ENCODE data around the gene TAF1A. TPM values are rescaled to one million over a fixed set of nuclear protein-coding genes. Genes with fewer than 3 reads are reported as not detected.

The TAF1A gene
- total and polyA plus RNA-seq, 4 donors = 1.8 to 13.7 (median 5.1) TPM

DNA sequence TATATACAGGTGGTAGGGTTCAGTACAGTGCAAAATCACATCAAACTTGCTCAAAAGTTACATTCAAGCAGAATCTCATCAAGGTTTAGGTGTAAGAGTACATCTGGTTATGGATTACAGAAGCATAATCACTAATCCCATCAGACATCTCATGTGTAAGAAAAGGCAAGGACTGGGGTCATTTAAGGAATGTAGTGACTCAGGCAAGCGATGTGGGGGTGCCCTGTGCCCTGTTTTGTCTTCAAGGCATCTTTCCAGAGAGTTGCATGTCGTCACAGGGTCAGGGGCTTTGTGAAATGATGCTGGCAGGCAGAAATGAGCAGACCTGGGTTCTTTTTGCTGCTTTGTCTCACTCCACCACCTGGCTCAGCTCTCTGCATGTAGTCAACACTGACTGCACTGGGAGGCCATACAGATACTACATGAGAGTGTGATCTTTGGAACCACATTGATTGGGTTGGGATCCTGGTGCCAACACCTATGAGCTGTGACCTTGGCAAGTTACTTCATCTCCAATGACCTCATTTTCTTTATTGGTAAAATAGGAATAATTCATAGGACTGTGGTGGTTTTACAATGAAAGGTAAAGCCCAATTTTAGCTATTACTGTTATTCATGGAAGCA lies 33.6 kb downstream of the TAF1A start:
- TF ChIP-seq, protein P1, sequence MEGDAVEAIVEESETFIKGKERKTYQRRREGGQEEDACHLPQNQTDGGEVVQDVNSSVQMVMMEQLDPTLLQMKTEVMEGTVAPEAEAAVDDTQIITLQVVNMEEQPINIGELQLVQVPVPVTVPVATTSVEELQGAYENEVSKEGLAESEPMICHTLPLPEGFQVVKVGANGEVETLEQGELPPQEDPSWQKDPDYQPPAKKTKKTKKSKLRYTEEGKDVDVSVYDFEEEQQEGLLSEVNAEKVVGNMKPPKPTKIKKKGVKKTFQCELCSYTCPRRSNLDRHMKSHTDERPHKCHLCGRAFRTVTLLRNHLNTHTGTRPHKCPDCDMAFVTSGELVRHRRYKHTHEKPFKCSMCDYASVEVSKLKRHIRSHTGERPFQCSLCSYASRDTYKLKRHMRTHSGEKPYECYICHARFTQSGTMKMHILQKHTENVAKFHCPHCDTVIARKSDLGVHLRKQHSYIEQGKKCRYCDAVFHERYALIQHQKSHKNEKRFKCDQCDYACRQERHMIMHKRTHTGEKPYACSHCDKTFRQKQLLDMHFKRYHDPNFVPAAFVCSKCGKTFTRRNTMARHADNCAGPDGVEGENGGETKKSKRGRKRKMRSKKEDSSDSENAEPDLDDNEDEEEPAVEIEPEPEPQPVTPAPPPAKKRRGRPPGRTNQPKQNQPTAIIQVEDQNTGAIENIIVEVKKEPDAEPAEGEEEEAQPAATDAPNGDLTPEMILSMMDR (IDR thresholded peaks at IDR 0.05; ENCODE audit: control extremely low read depth, extremely low read depth) = no peak
- H3K4me1 ChIP-seq (ENCODE audit: control insufficient read depth in 5 of 5, insufficient read depth in 5 of 5, low read length in 5 of 5) = no peaks in the 10 kb centered on the region
- H3K36me3 ChIP-seq (ENCODE audit: control insufficient read depth in 4 of 4, insufficient read depth in 4 of 4, low read length in 4 of 4) = peaks cover 8 to 25% (median 15%) of the 10 kb centered on the region in 4 donors
- WGBS, 2 donors = 92 to 96% methylated on average over 2 of the region's 2 CpGs
- H3K27ac ChIP-seq (ENCODE audit: low read depth in 1 of 2, low read length in 1 of 2) = no peak overlapping the region
- no peaks in the 10 kb centered on the region for H3K9me3 ChIP-seq (ENCODE audit: control insufficient read depth in 4 of 4, insufficient read depth in 3 of 4, low read length in 3 of 4)
- DNase-seq (no peak), ATAC-seq (ENCODE audit: insufficient read depth, low FRiP score) (no peak)
- H3K9ac ChIP-seq (ENCODE audit: insufficient read depth in 1 of 2, low read length in 2 of 2) = no peak overlapping the region
- H3K4me3 ChIP-seq = no peak overlapping the region
- no peaks in the 10 kb centered on the region for H3K27me3 ChIP-seq (ENCODE audit: control insufficient read depth in 3 of 3, insufficient read depth in 3 of 3, low read length in 2 of 3)

DNA sequence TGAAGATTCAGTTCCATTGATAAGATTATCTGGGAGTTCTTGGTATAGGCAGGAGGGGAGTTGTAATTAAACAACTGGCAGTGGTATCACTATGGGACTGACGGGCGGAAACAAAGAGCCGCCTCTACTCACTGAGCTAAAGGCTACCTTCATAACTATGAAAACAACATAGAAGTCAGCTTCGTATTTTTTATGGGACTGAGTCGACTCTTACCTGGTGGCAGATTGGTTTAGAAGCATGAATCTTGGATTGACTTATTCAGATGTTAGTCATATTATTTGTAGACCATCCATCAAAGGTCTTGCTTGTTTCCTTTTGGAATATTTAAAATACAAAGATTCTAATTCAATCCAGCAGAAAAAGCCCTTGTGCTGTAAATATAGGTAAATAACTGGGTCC lies 35.6 kb downstream of the TAF1A start:
- H3K4me3 ChIP-seq = no peak overlapping the region
- no peaks in the 10 kb centered on the region for H3K9me3 ChIP-seq (ENCODE audit: control insufficient read depth in 4 of 4, insufficient read depth in 3 of 4, low read length in 3 of 4)
- DNase-seq = no peak
- H3K36me3 ChIP-seq (ENCODE audit: control insufficient read depth in 4 of 4, insufficient read depth in 4 of 4, low read length in 4 of 4) = peaks cover 3 to 11% (median 7%) of the 10 kb centered on the region in 4 donors
- H3K9ac ChIP-seq (ENCODE audit: insufficient read depth in 1 of 2, low read length in 2 of 2) = no peak overlapping the region
- TF ChIP-seq, protein P1 (IDR thresholded peaks at IDR 0.05; ENCODE audit: control extremely low read depth, extremely low read depth) = no peak
- no peak overlapping the region for H3K27ac ChIP-seq (ENCODE audit: low read depth in 1 of 2, low read length in 1 of 2)
- no peaks in the 10 kb centered on the region for H3K27me3 ChIP-seq (ENCODE audit: control insufficient read depth in 3 of 3, insufficient read depth in 3 of 3, low read length in 2 of 3)
- no peak for ATAC-seq (ENCODE audit: insufficient read depth, low FRiP score)
- 97 to 98% methylated on average over 5 of the region's 5 CpGs for WGBS, 2 donors
- H3K4me1 ChIP-seq (ENCODE audit: control insufficient read depth in 5 of 5, insufficient read depth in 5 of 5, low read length in 5 of 5) = no peaks in the 10 kb centered on the region

GRCh38 chr1:222552882-222553281 lies 36.9 kb downstream of the TAF1A start:
- Histone ChIP-seq H3K27ac (ENCODE audit: low read depth in 1 of 2, low read length in 1 of 2) (no peak overlapping the region), H3K27me3 (ENCODE audit: control insufficient read depth in 3 of 3, insufficient read depth in 3 of 3, low read length in 2 of 3) (no peaks in the 10 kb centered on the region), H3K4me3 (no peak overlapping the region), H3K9me3 (ENCODE audit: control insufficient read depth in 4 of 4, insufficient read depth in 3 of 4, low read length in 3 of 4) (no peaks in the 10 kb centered on the region), H3K9ac (ENCODE audit: insufficient read depth in 1 of 2, low read length in 2 of 2) (no peak overlapping the region), H3K4me1 (ENCODE audit: control insufficient read depth in 5 of 5, insufficient read depth in 5 of 5, low read length in 5 of 5) (no peaks in the 10 kb centered on the region), H3K36me3 (ENCODE audit: control insufficient read depth in 4 of 4, insufficient read depth in 4 of 4, low read length in 4 of 4) (peaks cover 0 to 11% (median 6%) of the 10 kb centered on the region in 4 donors)
- TF ChIP-seq, protein P1 (IDR thresholded peaks at IDR 0.05; ENCODE audit: control extremely low read depth, extremely low read depth) = no peak
- 82 to 88% methylated on average over 5 of the region's 5 CpGs for WGBS, 2 donors
- DNase-seq = no peak
- ATAC-seq (ENCODE audit: insufficient read depth, low FRiP score) = no peak
